Psoas muscle (tissue), 8 donors: ENCODE results near the gene KLK10. TPM values are rescaled to one million over a fixed set of nuclear protein-coding genes. Genes with fewer than 3 reads are reported as not detected.
A peak's percentile ranks its signal among the peaks of the same experiment; 100 is the strongest.

Experiments used
- ATAC-seq, 4 donors: fragments of 200-7000 bp; cut with Tn5 transposase; one replicate each; pipeline ENCODE4 v1.9.1; 2020; ENCODE audit warnings: moderate library complexity in 3 of 4, mild to moderate bottlenecking in 2 of 4
- DNase-seq, 2 donors: peaks; one replicate each; pipeline ENCODE4 v3.0.0-alpha.2; 2020
- H3K27ac ChIP-seq: fragments of 200-600 bp; one replicate; pipeline ENCODE4 v1.8.0; 2022
- H3K27me3 ChIP-seq, 3 donors: fragments of 200-600 bp in 1 of 3; one replicate each; pipeline versions ENCODE4 v1.6.1 to v1.8.0; 2013 to 2022; ENCODE audit warnings: low read length in 2 of 3, mild to moderate bottlenecking in 2 of 3, moderate library complexity in 1 of 3; ENCODE audit not compliant: insufficient read depth in 3 of 3
- H3K36me3 ChIP-seq, 2 donors: fragments of 200-600 bp in 1 of 2; one replicate each; pipeline versions ENCODE4 v1.6.1 to v1.8.0; 2013 to 2022; ENCODE audit warnings: low read depth in 1 of 2, mild to moderate bottlenecking in 1 of 2, moderate library complexity in 1 of 2; ENCODE audit not compliant: insufficient read depth in 1 of 2
- H3K4me1 ChIP-seq: fragments of 200-600 bp; one replicate; pipeline ENCODE4 v1.8.0; 2022
- H3K4me3 ChIP-seq: fragments of 200-600 bp; one replicate; pipeline ENCODE4 v1.8.0; 2022; ENCODE audit warnings: mild to moderate bottlenecking
- H3K9me3 ChIP-seq: fragments of 200-600 bp; one replicate; pipeline ENCODE4 v1.8.0; 2022
- CTCF ChIP-seq: fragments of 200-600 bp; IDR thresholded peaks from one replicate; pipeline ENCODE4 v1.8.0; 2022; ENCODE audit warnings: antibody characterized with exemption
- WGBS, 3 donors: extraction: QIAGEN DNeasy Blood & Tissue Kit; methylation state at CpG; one replicate each; pipeline versions ENCODE4 v1.1.6 to v1.1.7; 2013; 5-methylcytosine and 5-hydroxymethylcytosine counted together
- intact Hi-C, 2 donors: fragments of 100-400 bp; cut with DNase I; formaldehyde crosslinking; loops; one replicate each; pipeline versions ENCODE4 v1.11.0 to v1.14.2; 2022
- long read RNA-seq, 2 donors: library from polyadenylated mRNA; unstranded; transcript quantifications; one replicate each; pipeline ENCODE4 v2.0.0, GENCODE V29; 2021
- polyA plus RNA-seq, 3 donors: library from polyadenylated mRNA; stranded (reverse); fragments of 200-250 nt; gene quantifications; one replicate each; pipeline ENCODE4 v1.2.3, GENCODE V29; 2013
- total RNA-seq, 4 donors: library from RNA; stranded (reverse); fragmentation: NEBNext Ultra II Directional in 2 of 4; extraction: Animal tissue kit (Norgen Biotek cat#: 25700) in 2 of 4; gene quantifications; one replicate each; pipeline versions ENCODE4 v1.2.1 to v1.2.4, GENCODE V29; 2021 to 2023
- donor health status: healthy with polysubstance abuse.
- donor health status: DM: no; HTN: no; CAD: no; lungs with moderate emphysema.
- donor health status: Bipolar disorder and iron deficiency.
- donor health status: healthy.
- donor health status: DM: yes; HTN: yes; CAD: no.
- donor health status: DM: no; HTN: no; CAD: no.
- donor health status: DM: no; HTN: no; CAD: no.
- donor health status: DM: yes; HTN: yes; CAD: no.

The KLK10 gene
- total RNA-seq, result not detected
- polyA plus RNA-seq, result under 1 TPM; 0.04 to 0.16 (median 0.04) TPM
- long read RNA-seq, donor 1, partial matches to known transcripts, result 0 of 1 reads
- long read RNA-seq, donor 1, other reads (novel, unspliced or antisense), result 1 of 1 reads
- long read RNA-seq, donor 2, result 0 reads

- peak within 1 kb of the TSS; percentile 49 for H3K4me3 ChIP-seq
- no peak for TF ChIP-seq CTCF
- H3K36me3 ChIP-seq, result no peaks in the 10 kb centered on the region
- intact Hi-C loops, result no loop called here
- ATAC-seq (no peak), DNase-seq (no peak)
- H3K9me3 ChIP-seq, result no peaks in the 10 kb centered on the region
- 2 to 9% (median 2%) methylated on average over 10 to 14 of the region's 14 CpGs for WGBS, 3 donors
- peaks cover 0 to 58% (median 9%) of the 10 kb centered on the region in 3 donors for H3K27me3 ChIP-seq
- no peak within 1 kb of the TSS for H3K27ac ChIP-seq
- H3K4me1 ChIP-seq, result no peaks in the 10 kb centered on the region
Observed at GRCh38 chr19:51019544-51019925, at the start of gene KLK10. TSS of gene KLK10 (minus strand) at chr19:51019709. CDS start at chr19:51019130, 579 bp downstream.

GRCh38 chr19:51066393-51067186 lies 47.1 kb upstream of the KLK10 start:
- H3K36me3 ChIP-seq, result no peaks in the 10 kb centered on the region
- no peak for TF ChIP-seq CTCF

GRCh38 chr19:51065221-51065960 lies 45.9 kb upstream of the KLK10 start:
- WGBS, 3 donors, result 11% methylated on average over 21 to 25 of the region's 25 CpGs
- TF ChIP-seq CTCF, result no peak
- H3K36me3 ChIP-seq, result no peaks in the 10 kb centered on the region
- H3K9me3 ChIP-seq, result no peaks in the 10 kb centered on the region
- H3K27me3 ChIP-seq, result peaks cover 0 to 40% (median 2%) of the 10 kb centered on the region in 3 donors
- H3K4me3 ChIP-seq, result no peak overlapping the region
- no peaks in the 10 kb centered on the region for H3K4me1 ChIP-seq
- no peak for ATAC-seq
- intact Hi-C loops, result no loop called here
- DNase-seq, result no peak
- H3K27ac ChIP-seq, result no peak overlapping the region

More at GRCh38 chr19:51066393-51067186, 47.1 kb upstream of the KLK10 start:
- WGBS, 3 donors, result 55 to 57% (median 56%) methylated on average over 7 of the region's 7 CpGs
- H3K27ac ChIP-seq, result no peak overlapping the region
- H3K4me1 ChIP-seq, result no peaks in the 10 kb centered on the region
- no peaks in the 10 kb centered on the region for H3K9me3 ChIP-seq
- H3K4me3 ChIP-seq, result no peak overlapping the region
- peaks cover 0 to 35% (median 2%) of the 10 kb centered on the region in 3 donors for H3K27me3 ChIP-seq
- ATAC-seq (no peak), DNase-seq (no peak)
- intact Hi-C loops, result no loop called here

- Histone ChIP-seq H3K4me3 (no peak within 1 kb of the TSS), H3K27me3 (peaks cover 0 to 40% (median 2%) of the 10 kb centered on the region in 3 donors), H3K9me3 (no peaks in the 10 kb centered on the region), H3K27ac (no peak within 1 kb of the TSS), H3K4me1 (no peaks in the 10 kb centered on the region), H3K36me3 (no peaks in the 10 kb centered on the region)
- DNase-seq (peak in 1 of 2 donors; percentile 30), ATAC-seq (no peak)
- intact Hi-C loops, result no loop called here
- WGBS, 3 donors, result 14 to 18% (median 15%) methylated on average over 25 to 38 of the region's 38 CpGs
- no peak for TF ChIP-seq CTCF
Observed at GRCh38 chr19:51064534-51065220, 45.2 kb upstream of the KLK10 start, which contains the start of gene KLK13. TSS of gene KLK13 (minus strand) at chr19:51065092. CDS start at chr19:51065067, 25 bp downstream.
